Occipital lobe (tissue), 1 donor: ENCODE data around the gene TRIL. TPM values are rescaled to one million over a fixed set of nuclear protein-coding genes. Genes with fewer than 3 reads are reported as not detected.

ENCODE experiments used
- total RNA-seq: library from RNA; depleted of rRNA; stranded (reverse); fragments of >200 nt; gene quantifications from one replicate; pipeline ENCODE4 v1.2.3, GENCODE V29; 2014

The TRIL gene
- total RNA-seq, 1 donor from 2014 or later, result 10.9 TPM

Other genes with a start within 250 kb of the TRIL start
- gene CPVL, start 188.2 kb upstream of the TRIL start, total RNA-seq, result 69.9 TPM
- gene CHN2, start 236.4 kb upstream of the TRIL start, total RNA-seq, result 76.3 TPM